ENCODE measurements around the gene EPS8L2. TPM values are rescaled to one million over a fixed set of nuclear protein-coding genes. Genes with fewer than 3 reads are reported as not detected.

Gene EPS8L2
- total and polyA plus RNA-seq, 2 of the 8 experiments (the other 6 are each of a cell fraction or from before 2014, with no cell fraction given), result 38.5 to 57.0 TPM

DNA sequence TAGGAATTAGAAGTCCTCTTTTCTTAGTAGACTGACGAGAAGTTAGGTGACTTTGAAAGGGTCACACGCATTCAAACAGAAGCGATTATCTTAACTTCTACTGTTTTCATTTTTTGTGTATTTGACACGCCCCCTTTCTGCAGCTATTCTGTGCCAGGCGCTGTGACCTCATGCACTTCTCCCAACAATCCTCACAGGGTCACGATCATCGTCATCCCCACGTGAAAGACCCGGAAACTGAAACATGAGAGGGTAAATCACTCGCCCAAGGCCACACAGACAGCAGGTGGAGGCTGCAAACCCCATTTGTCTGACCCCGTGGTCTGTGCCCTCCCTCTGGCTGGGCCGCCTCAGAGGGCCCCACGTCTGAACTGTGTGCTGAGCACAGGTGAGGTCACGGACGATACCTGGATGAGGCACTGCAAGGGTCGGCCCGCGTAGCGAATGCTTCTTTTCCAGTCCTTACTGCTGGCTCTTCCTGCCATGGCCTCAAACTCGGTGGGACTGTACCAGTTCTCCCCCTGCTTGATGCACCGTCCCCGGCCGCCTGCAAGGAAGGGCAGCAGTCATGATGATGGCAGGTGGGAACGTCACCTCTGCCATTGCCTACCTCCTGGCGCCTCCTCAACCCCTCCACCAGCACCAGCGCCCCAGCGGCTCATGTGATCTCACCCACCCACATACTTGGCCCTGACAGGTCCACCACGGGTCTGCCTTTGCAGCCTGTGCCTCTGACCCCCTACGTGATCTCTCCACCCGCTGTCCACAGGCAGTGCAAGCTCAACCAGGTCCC, 19.4 kb upstream of the EPS8L2 start (continued):
- no peak for TF ChIP-seq CTBP2 (IDR thresholded peaks at IDR 0.05; ENCODE audit: borderline replicate concordance, insufficient read depth, insufficient read length, low read length)
- no peak for TF ChIP-seq JUND (IDR thresholded peaks at IDR 0.05; ENCODE audit: low read length)
- no peak for TF ChIP-seq BRCA1 (IDR thresholded peaks at IDR 0.05; ENCODE audit: low read depth, low read length)

Data from H1 (cell line).